ENCODE measurements around the gene ARHGEF35.
"Not testable (repeated sequence)": the region's sequence is repeated elsewhere in the genome, so short reads cannot be mapped to it uniquely, and the experiment has no call there.

Gene ARHGEF35

DNA sequence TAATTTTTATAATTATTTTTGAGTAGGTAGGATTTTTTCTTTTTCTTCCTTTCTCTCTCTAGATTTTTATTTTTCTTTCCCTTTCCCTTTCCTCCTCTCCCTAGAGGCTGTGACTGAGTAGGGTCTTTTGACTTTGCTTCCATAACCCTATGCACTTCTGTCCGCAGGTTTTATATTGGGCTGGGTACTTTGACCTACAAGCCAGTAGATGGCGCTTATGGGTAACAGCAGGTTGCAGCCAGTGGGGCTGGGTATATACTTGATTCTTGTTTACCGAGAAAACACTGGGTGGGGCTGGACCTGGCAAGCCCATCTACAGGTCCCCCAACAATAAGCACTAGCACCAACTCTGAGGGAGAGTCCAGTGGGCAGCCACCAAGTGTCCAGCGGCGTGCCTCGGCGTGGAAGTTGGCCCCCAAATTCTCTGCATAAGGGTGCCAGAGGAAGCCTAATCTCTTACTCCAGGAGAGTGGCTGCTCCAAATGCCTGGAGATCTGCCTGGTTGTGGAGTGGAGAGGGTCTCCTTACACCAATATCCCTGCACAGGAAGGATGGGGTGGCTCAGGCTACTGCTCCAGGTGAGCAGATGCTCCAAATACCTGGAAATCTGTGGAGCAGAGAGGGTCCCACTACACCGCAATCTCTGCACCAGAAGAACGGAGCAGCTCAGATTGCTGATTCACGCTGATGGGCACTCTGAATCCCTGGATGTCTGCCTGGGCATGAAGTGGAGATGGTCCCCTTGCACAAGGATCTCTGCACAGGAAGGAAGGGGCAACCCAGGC lies 17.1 kb downstream of the ARHGEF35 start:
- DNase-seq = peak; percentile 46

DNA sequence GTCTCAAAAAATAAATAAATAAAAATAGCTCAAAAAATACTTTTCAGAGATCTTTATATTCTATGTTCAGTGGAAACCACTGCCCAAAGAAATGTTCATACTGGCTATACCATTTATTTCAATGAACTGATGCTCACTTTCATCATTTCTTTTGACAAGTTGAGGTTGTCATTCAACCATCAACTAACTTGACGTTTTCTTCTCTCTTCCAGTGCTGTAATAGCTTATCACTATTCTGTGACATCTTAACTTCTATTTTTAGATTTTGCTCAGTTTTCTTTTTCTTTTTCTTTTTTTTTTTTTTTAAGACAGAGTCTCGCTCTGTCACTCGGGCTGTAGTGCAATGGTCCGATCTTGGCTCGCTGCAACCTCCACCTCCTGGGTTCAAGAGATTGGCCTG lies 21.0 kb downstream of the ARHGEF35 start:
- DNase-seq = no peak

DNA sequence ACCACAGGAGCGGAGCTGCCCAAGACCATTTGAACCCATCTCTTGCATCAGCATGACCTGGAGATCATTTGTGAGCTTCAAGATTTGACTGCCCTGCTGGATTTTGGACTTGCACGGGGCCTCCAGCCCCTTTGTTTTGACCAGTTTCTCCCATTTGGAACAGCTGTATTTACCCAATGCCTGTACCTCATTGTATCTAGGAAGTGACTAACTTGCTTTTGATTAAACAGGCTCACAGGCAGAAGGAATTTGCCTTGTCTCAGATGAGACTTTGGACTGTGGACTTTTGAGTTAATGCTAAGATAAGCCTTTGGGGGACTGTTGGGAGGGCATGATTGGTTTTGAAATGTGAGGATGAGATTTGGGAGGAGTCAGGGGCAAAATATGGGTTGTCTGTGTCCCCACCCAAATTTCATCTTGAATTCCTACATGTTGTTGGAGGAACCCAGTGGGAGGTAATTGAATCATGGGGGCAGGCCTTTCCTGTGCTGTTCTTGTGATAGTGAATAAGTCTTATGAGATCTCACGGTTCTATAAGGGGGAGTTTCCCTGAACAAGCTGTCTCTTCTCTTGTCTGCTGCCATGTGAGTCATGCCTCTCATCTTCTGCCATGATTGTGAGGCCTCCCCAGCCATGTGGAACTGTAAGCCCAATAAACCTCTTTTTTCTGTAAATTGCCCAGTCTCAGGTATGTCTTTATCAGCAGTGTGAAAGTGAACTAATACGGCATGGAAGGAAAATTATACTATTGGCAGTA lies 23.9 kb downstream of the ARHGEF35 start:
- not testable (repeated sequence) for DNase-seq

DNA sequence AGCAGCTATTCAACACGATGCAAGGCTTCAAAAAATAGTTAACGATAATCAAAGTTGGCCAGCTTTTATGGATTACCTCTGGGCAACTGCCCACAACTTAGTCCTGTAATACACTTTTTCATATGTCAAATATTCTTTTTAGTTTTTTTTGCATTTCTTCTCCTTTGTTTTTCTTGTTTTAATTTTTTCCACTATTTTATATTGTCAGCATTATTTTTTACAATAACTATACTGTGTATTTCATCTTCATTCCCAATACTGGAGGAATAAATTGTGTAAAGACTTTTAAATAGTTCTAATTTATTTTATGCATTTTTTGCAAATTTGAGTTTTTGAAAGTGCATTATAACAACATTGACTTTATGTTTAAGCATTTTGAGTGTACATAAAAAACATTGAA lies 30.8 kb downstream of the ARHGEF35 start:
- DNase-seq = no peak

DNA sequence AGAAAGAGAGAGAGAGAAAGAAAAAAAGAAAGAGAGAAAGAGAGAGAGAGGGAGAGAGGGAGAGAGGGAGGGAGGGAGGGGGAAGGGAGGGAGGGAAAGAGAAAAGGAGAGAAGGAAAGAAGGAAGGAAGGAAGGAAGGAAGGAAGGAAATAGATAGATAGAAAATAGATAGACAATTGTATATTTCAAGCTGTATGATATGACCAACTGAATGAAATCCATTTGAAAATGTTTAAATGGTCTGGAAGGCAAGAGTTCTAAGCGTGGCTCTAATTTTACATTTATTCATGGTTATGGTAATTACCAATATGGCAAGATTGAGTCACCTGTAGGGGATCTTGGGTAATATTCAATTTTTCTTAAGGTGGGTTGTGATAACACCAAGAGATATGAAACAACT lies 36.8 kb downstream of the ARHGEF35 start:
- no peak for DNase-seq

DNA sequence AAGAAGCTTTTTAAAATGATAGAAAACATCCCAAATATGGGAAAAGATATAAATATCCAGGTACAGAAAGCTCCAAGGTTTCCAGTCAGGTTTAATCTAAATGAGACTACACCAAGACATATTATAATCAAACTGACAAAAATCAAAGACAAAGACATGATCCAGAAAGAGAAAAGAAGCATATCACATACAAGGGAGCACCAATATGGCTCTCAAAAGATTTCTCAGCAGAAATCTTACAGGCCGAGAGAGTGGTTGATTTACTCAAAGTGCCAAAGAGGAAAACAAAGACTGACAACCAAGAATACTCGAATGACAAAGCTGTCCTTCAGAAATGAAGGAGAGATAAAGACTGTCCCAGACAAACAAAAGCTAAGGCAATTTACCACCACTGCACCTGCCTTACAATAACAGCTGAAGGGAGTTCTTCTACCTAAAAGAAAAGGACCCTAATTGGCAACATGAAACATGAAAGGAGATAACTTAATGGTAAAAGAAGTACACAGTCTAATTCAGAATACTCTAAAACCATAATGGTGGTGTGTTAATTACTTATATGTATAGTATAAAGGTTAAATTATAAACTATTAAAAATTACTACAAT lies 47.3 kb downstream of the ARHGEF35 start:
- DNase-seq = no peak

DNA sequence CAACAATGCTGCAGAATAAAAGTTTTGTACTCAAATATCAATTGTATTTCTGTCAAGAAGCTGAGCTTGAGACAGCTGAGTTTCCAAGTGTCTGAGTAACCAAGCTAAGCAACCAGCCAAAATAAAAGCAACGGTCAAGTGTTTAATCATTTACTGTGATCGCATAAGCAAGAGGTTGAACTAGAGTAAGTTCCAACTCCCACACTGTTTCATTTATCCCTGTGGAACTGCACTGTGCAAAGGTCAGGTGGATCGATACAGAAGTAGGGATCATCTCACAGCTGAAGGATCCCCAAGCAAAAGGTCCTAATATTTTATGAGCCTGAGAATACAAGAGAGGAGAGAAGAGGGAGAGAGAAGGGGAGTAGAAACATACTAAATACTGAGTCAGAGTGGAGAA lies 51.2 kb downstream of the ARHGEF35 start:
- DNase-seq = no peak

DNA sequence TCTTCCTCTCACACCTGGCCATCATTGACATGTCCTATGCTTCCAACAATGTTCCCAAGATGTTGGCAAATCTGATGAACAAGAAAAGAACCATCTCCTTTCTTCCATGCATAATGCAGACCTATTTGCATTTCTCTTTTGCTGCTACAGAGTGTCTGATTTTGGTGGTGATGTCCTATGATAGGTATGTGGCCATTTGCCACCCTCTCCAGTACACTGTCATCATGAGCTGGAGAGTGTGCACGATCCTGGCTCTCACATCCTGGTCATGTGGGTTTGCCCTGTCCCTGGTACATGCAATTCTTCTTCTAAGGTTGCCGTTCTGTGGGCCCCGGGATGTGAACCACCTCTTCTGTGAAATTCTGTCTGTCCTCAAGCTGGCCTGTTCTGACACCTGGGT lies 53.4 kb downstream of the ARHGEF35 start:
- DNase-seq = no peak

DNA sequence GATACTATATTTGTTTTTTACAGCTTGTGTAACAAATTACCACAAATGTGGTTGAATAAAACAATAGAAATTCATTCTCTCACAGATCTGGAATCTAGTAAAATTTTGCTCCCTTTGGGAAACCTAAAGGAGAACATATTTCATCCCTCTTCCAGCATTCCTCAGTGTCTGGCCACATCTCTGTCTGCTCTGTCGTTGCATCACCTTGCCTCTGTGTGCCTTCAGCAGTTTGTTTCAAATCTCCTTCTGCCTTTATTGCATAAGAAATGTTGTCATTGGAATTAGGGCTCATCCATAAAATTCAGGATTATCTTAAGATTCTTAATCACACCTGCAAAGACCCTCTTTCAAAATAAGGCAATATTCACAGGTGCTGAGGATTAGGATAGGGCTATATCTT lies 58.1 kb downstream of the ARHGEF35 start:
- no peak for DNase-seq
